ENCODE results near the gene CIROP.
A peak's percentile ranks its signal among the peaks of the same experiment; 100 is the strongest.

Gene CIROP

DNA sequence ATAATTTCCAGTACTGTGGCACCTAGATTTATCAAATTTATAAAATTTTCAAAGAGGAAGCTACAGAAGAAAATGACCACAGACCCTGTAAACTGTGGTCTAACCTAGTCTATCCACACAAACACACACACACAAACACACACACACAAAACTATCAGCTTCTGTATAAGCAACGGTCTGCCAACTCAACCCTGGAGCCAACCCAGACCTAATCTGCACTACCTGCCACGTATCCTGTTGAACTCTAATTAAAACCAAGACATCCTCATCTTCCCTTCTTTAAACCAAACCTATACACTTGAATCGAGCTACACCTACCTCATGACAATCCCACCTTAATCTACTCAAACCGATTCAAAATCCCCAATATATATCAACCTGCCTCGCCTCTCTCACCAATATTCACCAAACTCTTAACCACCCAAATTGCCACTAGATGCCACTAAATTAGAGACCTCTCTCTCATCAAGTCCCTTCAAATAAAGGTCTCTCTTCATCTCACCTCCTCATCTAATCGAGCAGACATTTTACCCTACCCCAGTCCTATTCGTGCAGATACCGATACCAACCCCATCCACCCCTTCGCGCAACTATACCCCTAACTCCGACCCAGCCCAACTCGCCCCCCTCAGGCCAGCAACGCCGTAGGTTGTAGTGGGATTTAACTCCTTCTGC, 10.7 kb downstream of the CIROP start:
- peak; percentile 22 for DNase-seq (ENCODE audit: low read depth)
- peak; percentile 20 for TF ChIP-seq CTCF (IDR thresholded peaks at IDR 0.05; ENCODE audit: insufficient read depth, low read depth, low read length, missing control alignments)
- peak overlapping the region; percentile 78 for H3K4me3 ChIP-seq (ENCODE audit: low read depth, low read length)

DNA sequence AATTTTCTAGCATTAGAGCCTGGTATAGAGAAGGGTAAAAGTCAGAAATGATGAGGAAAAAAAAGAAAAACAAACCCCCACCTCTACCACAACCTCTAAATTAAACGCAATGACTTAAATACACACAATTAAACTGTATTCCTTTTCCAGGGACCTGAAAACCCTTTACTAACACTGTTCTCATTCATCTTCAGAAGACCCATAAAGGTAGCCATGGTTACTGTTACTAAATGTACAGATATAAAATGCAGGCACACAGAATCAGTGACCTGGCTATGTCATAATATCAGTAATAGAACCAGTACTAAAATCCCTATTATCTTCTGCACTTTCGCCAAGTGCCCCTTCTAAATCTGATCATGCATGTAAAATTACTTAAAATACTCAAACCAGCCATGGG, 11.3 kb downstream of the CIROP start:
- no peak for TF ChIP-seq CTCF (IDR thresholded peaks at IDR 0.05; ENCODE audit: insufficient read depth, low read depth, low read length, missing control alignments)
- no peak for DNase-seq (ENCODE audit: low read depth)
- peak overlapping the region; percentile 78 for H3K4me3 ChIP-seq (ENCODE audit: low read depth, low read length)

GRCh38 chr14:23093104-23093503, 11.7 kb downstream of the CIROP start:
- no peak for TF ChIP-seq CTCF (IDR thresholded peaks at IDR 0.05; ENCODE audit: insufficient read depth, low read depth, low read length, missing control alignments)
- DNase-seq (ENCODE audit: low read depth) = no peak
- H3K4me3 ChIP-seq (ENCODE audit: low read depth, low read length) = peak overlapping the region; percentile 78; the same call in 1 of the 2 replicates

GRCh38 chr14:23091294-23092225, 13.2 kb downstream of the CIROP start:
- TF ChIP-seq CTCF (IDR thresholded peaks at IDR 0.05; ENCODE audit: insufficient read depth, low read depth, low read length, missing control alignments) = no peak
- H3K4me3 ChIP-seq (ENCODE audit: low read depth, low read length) = no peak overlapping the region
- DNase-seq (ENCODE audit: low read depth) = no peak

GRCh38 chr14:23090254-23090636, 14.5 kb downstream of the CIROP start:
- TF ChIP-seq CTCF (IDR thresholded peaks at IDR 0.05; ENCODE audit: insufficient read depth, low read depth, low read length, missing control alignments) = no peak
- H3K4me3 ChIP-seq (ENCODE audit: low read depth, low read length) = no peak overlapping the region

GRCh38 chr14:23089498-23090253, 15.1 kb downstream of the CIROP start:
- no peak for TF ChIP-seq CTCF (IDR thresholded peaks at IDR 0.05; ENCODE audit: insufficient read depth, low read depth, low read length, missing control alignments)
- no peak for DNase-seq (ENCODE audit: low read depth)
- H3K4me3 ChIP-seq (ENCODE audit: low read depth, low read length) = no peak overlapping the region

More at GRCh38 chr14:23090254-23090636, 14.5 kb downstream of the CIROP start:
- DNase-seq (ENCODE audit: low read depth) = no peak

Data from GM12865 (cell line).